ENCODE data around the gene NEDD4L.
A peak's percentile ranks its signal among the peaks of the same experiment; 100 is the strongest.

Gene NEDD4L

GRCh38 chr18:58110398-58110797 lies 66.4 kb downstream of the NEDD4L start:
- CTCF ChIA-PET = interaction anchor here (0.7 to 2.8 kb wide), 8 partner anchors 9 to 228 kb away, joined by 3 to 22 read pairs (median 4); partner anchors contain the start of gene NEDD4L
- DNase-seq (ENCODE audit: extremely low spot score) = no peak
- POLR2A ChIA-PET = no interaction called here
- no peak for TF ChIP-seq CTCF (IDR thresholded peaks at IDR 0.05; ENCODE audit: control extremely low read depth, extremely low read depth, low read depth, missing control alignments)

GRCh38 chr18:58112174-58112573 lies 68.1 kb downstream of the NEDD4L start:
- ChIA-PET POLR2A (no interaction called here), CTCF (interaction anchor here (1.3 to 2.8 kb wide), 4 partner anchors 10 to 69 kb away, joined by 3 to 22 read pairs (median 4); partner anchors contain the start of gene NEDD4L)
- DNase-seq (ENCODE audit: extremely low spot score) = no peak
- no peak for TF ChIP-seq CTCF (IDR thresholded peaks at IDR 0.05; ENCODE audit: control extremely low read depth, extremely low read depth, low read depth, missing control alignments)

- peak; percentile 42 for DNase-seq (ENCODE audit: extremely low spot score)
- ChIA-PET CTCF (interaction anchor here (0.9 to 1.5 kb wide), 4 partner anchors 8 to 231 kb away, joined by 3 to 11 read pairs (median 4); partner anchors contain the start of gene NEDD4L), POLR2A (no interaction called here)
- TF ChIP-seq CTCF (IDR thresholded peaks at IDR 0.05; ENCODE audit: control extremely low read depth, extremely low read depth, low read depth, missing control alignments) = no peak
Observed at GRCh38 chr18:58113337-58113736, 69.3 kb downstream of the NEDD4L start.

- no peak for TF ChIP-seq CTCF (IDR thresholded peaks at IDR 0.05; ENCODE audit: control extremely low read depth, extremely low read depth, low read depth, missing control alignments)
- POLR2A ChIA-PET = no interaction called here
Observed at GRCh38 chr18:58114766-58115165, 70.7 kb downstream of the NEDD4L start.

GRCh38 chr18:58116818-58117217 lies 72.8 kb downstream of the NEDD4L start:
- POLR2A ChIA-PET = no interaction called here
- no peak for DNase-seq (ENCODE audit: extremely low spot score)
- no peak for TF ChIP-seq CTCF (IDR thresholded peaks at IDR 0.05; ENCODE audit: control extremely low read depth, extremely low read depth, low read depth, missing control alignments)
- CTCF ChIA-PET = interaction anchor here (1.4 to 1.6 kb wide), 3 partner anchors 19 to 73 kb away, joined by 3 to 8 read pairs (median 6); partner anchors contain the start of gene NEDD4L

More at GRCh38 chr18:58114766-58115165, 70.7 kb downstream of the NEDD4L start:
- CTCF ChIA-PET = no interaction called here
- DNase-seq (ENCODE audit: extremely low spot score) = no peak

- DNase-seq (ENCODE audit: extremely low spot score) = no peak
Observed at GRCh38 chr18:58117786-58118403, 73.9 kb downstream of the NEDD4L start.

More at GRCh38 chr18:58117786-58118403, 73.9 kb downstream of the NEDD4L start:
- CTCF ChIA-PET = interaction anchor here (0.9 to 1.7 kb wide), 5 partner anchors 9 to 74 kb away, joined by 3 to 8 read pairs (median 3); partner anchors contain the start of gene NEDD4L
- POLR2A ChIA-PET = no interaction called here
- no peak for TF ChIP-seq CTCF (IDR thresholded peaks at IDR 0.05; ENCODE audit: control extremely low read depth, extremely low read depth, low read depth, missing control alignments)
